ENCODE results near the gene PRRX1.

The PRRX1 gene

GRCh38 chr1:170776777-170777176, 112.8 kb downstream of the PRRX1 start:
- DNase-seq = no peak
